ENCODE data around the gene STK11. TPM values are rescaled to one million over a fixed set of nuclear protein-coding genes. Genes with fewer than 3 reads are reported as not detected.
A peak's percentile ranks its signal among the peaks of the same experiment; 100 is the strongest.

STK11 gene, protein sequence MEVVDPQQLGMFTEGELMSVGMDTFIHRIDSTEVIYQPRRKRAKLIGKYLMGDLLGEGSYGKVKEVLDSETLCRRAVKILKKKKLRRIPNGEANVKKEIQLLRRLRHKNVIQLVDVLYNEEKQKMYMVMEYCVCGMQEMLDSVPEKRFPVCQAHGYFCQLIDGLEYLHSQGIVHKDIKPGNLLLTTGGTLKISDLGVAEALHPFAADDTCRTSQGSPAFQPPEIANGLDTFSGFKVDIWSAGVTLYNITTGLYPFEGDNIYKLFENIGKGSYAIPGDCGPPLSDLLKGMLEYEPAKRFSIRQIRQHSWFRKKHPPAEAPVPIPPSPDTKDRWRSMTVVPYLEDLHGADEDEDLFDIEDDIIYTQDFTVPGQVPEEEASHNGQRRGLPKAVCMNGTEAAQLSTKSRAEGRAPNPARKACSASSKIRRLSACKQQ
- total RNA-seq: 71.7 to 73.0 TPM (median 71.8 TPM) in 3 replicates

DNA sequence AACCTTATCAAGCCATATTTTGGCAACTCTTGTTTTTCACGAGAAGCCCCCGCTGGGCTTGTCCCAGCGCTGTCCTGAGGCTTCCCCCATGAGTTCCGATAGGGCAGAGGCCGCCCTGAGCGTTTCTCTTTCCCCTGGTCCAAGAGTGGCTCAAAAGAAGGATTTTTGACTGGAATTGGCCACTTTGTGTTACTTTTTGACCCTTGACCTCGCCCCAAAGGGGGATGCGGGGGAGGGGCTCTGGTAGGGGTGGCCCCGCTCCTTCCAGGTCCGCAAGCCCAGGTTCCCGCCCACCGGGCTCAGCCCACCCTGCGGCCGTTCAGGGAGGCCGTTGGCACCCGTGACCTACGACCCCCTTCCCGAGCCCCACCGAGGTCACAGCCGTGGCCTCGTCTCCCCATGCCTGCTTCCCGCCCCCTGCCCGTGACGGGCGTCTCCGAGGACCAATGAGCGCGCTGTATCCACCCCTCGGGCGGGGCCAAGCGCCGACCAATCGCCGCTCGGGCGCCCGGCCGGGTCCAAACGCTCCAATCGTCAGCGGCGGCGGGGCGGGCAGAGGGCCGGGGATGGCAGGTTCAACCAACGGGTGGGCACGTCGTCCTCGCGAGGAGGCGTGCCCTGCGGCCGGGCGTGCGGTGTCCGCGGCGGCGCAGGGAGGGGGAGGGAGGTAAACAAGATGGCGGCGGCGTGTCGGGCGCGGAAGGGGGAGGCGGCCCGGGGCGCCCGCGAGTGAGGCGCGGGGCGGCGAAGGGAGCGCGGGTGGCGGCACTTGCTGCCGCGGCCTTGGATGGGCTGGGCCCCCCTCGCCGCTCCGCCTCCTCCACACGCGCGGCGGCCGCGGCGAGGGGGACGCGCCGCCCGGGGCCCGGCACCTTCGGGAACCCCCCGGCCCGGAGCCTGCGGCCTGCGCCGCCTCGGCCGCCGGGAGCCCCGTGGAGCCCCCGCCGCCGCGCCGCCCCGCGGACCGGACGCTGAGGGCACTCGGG is at the start of gene STK11:
Gene STK11, plus strand, starts transcription at position 665 of the 986 bp plus-strand sequence. CDS start 1,136 bp downstream, outside the sequence.
- Mint-ChIP-seq H3K27me3 (ENCODE audit: low read depth) (no peaks in the 10 kb centered on the region), H3K36me3 (peaks cover 2% of the 10 kb centered on the region), H3K9me3 (no peaks in the 10 kb centered on the region), H3K4me3 (peak within 1 kb of the TSS; percentile 96), H3K4me1 (peaks cover 32% of the 10 kb centered on the region), H3K27ac (peak within 1 kb of the TSS; percentile 87)
- TF ChIP-seq, protein P1, sequence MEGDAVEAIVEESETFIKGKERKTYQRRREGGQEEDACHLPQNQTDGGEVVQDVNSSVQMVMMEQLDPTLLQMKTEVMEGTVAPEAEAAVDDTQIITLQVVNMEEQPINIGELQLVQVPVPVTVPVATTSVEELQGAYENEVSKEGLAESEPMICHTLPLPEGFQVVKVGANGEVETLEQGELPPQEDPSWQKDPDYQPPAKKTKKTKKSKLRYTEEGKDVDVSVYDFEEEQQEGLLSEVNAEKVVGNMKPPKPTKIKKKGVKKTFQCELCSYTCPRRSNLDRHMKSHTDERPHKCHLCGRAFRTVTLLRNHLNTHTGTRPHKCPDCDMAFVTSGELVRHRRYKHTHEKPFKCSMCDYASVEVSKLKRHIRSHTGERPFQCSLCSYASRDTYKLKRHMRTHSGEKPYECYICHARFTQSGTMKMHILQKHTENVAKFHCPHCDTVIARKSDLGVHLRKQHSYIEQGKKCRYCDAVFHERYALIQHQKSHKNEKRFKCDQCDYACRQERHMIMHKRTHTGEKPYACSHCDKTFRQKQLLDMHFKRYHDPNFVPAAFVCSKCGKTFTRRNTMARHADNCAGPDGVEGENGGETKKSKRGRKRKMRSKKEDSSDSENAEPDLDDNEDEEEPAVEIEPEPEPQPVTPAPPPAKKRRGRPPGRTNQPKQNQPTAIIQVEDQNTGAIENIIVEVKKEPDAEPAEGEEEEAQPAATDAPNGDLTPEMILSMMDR (IDR thresholded peaks at IDR 0.05; ENCODE audit: unreplicated experiment): no peak
- DNase-seq (ENCODE audit: low spot score in 2 of 2, unreplicated experiment in 2 of 2): peak; percentile 99

DNA sequence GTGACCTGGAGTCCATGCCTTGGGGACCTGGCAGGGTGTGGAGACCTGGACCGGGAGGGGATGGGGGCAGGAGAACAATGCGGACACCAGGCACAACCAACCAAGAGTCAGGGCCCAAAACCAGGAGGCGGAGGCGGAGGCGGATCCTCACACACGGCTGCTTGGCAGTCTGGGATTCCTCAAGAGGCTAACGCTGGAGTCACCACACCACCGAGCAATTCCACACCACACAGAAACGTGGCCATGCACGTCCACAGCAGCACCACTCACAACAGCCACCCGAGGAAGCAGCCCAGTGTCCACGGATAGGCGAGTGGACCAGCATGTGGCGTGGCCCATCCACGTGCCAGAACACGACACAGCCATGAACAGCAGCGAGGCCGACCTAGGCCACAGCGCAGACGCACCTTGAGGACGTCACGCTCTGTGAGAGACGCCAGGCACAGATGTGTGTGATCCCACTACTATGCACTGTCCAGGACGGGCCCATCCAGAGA is 49.2 kb upstream of the STK11 start:
- no peaks in the 10 kb centered on the region for H3K27me3 Mint-ChIP-seq (ENCODE audit: low read depth)
- H3K9me3 Mint-ChIP-seq: no peaks in the 10 kb centered on the region
- TF ChIP-seq, protein P1 (IDR thresholded peaks at IDR 0.05; ENCODE audit: unreplicated experiment): no peak
- no peak overlapping the region for H3K4me3 Mint-ChIP-seq
- no peak for DNase-seq (ENCODE audit: low spot score in 2 of 2, unreplicated experiment in 2 of 2)
- H3K4me1 Mint-ChIP-seq: peaks cover 1% of the 10 kb centered on the region
- H3K27ac Mint-ChIP-seq: no peak overlapping the region
- peaks cover 3% of the 10 kb centered on the region for H3K36me3 Mint-ChIP-seq

DNA sequence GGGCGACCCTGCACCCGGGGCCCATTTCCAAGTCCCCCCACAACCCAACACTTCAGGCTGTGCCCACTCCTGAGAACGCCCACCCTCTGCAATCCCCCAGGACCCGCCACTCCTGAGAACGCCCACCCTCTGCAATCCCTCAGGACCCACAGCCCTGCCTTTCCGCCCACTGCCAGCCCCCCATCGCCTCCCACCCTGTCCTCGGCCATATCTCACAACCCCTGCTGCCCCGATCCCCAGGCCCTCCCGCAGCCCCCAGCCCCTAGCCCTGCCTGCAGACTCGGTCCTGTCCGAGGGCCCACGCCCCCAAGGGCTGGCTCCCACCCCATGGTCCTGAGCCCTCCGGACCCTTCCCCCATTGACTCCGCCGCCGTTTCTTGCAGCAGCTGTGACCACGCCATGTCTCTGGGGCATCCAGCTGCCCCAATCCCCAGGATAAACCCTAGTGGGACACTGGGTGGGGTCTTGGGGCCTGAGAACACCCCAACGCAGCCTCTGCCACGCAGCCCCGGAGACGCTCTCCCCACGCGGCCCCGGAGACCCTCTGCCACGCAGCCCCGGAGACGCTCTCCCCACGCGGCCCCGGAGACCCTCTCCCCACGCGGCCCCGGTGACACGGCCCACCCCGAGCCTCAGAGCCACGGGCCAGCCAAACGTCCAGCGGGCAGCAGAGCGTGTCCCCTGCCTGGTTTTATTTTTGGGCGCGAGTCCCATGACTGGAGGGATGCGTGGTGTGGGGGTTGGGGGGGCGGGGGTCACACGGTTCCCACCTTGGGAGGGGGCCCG is 48.6 kb upstream of the STK11 start:
- H3K4me3 Mint-ChIP-seq: no peak overlapping the region
- DNase-seq (ENCODE audit: low spot score in 2 of 2, unreplicated experiment in 2 of 2): no peak
- no peaks in the 10 kb centered on the region for H3K9me3 Mint-ChIP-seq
- peaks cover 3% of the 10 kb centered on the region for H3K36me3 Mint-ChIP-seq
- H3K27me3 Mint-ChIP-seq (ENCODE audit: low read depth): no peaks in the 10 kb centered on the region
- TF ChIP-seq, protein P1 (IDR thresholded peaks at IDR 0.05; ENCODE audit: unreplicated experiment): no peak
- H3K27ac Mint-ChIP-seq: no peak overlapping the region
- H3K4me1 Mint-ChIP-seq: peaks cover 4% of the 10 kb centered on the region

DNA sequence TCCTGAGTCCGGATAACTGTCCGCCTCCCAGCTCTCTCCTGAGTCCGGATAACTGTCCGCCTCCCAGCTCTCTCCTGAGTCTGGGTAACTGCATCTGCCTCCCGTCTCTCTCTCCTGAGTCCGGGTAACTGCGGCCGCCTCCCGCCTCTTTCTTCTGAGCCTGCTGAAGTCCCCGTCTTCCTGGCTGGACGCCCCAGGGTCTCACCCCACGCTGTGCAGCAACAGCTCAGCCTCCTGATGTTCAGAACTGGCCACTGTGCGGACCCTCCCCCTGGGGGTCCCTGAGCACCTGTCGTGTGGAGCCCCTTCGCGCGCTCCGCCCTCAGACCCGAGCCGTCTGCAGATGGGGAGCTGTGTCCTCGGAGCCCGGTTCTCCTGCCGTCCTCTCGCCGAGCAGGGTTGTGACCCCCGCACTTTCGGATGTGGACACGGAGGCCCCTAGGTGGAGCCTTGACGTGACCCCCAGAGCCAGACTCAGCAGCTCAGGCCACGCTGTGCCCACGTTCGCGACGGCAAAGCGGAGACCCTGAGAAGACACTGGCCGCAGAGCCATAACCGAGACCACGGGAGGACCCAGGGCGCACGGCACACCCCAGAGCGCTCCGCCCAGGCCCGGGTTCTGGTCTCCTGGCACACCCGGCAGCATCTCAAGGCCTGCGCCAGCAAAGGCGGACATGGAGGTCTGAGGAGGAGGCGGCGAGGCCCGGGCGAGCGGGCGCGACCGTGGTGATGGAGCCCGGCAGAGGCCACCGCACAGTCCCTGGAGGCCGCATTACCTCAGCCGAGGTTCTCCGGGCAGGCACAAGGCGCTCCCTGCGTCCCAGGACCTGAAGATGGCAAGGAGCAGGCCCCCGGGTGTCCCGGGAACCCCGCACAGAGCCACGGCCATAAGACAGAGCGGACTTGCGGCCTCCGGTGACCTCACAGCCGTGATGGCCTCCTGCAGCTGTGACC is 47.4 kb upstream of the STK11 start:
- TF ChIP-seq, protein P1 (IDR thresholded peaks at IDR 0.05; ENCODE audit: unreplicated experiment): no peak
- Mint-ChIP-seq H3K4me1 (peaks cover 4% of the 10 kb centered on the region), H3K9me3 (no peaks in the 10 kb centered on the region), H3K27me3 (ENCODE audit: low read depth) (no peaks in the 10 kb centered on the region), H3K36me3 (no peaks in the 10 kb centered on the region), H3K4me3 (no peak overlapping the region), H3K27ac (no peak overlapping the region)
- no peak for DNase-seq (ENCODE audit: low spot score in 2 of 2, unreplicated experiment in 2 of 2)
